ENCODE measurements around the gene CPED1. TPM values are rescaled to one million over a fixed set of nuclear protein-coding genes. Genes with fewer than 3 reads are reported as not detected.

Gene CPED1
- total RNA-seq, 6 donors from 2014 or later, result 12.9 to 31.6 (median 18.1) TPM

- H3K4me1 ChIP-seq, result peaks cover 0 to 13% (median 8%) of the 10 kb centered on the region in 4 donors
- no peaks in the 10 kb centered on the region for H3K36me3 ChIP-seq
- no peak for TF ChIP-seq CTCF (IDR thresholded peaks at IDR 0.05)
- TF ChIP-seq EP300 (IDR thresholded peaks at IDR 0.05), result no peak
- WGBS, 2 donors, result 72 to 79% methylated on average over 4 of the region's 4 CpGs
- no peak overlapping the region for H3K27ac ChIP-seq
- no peaks in the 10 kb centered on the region for H3K9me3 ChIP-seq
- no peaks in the 10 kb centered on the region for H3K27me3 ChIP-seq
- H3K4me3 ChIP-seq, result no peak overlapping the region
- no peak for DNase-seq
- ATAC-seq (ENCODE audit: low FRiP score in 2 of 2), result no peak
Measured at GRCh38 chr7:121005996-121006584, 17.6 kb downstream of the CPED1 start.

GRCh38 chr7:121006711-121007315, 18.3 kb downstream of the CPED1 start:
- TF ChIP-seq POLR2A (IDR thresholded peaks at IDR 0.05) (no peak), EP300 (IDR thresholded peaks at IDR 0.05) (no peak), POLR2AphosphoS5 (IDR thresholded peaks at IDR 0.05) (no peak), CTCF (IDR thresholded peaks at IDR 0.05) (no peak)
- DNase-seq (no peak), ATAC-seq (ENCODE audit: low FRiP score in 2 of 2) (no peak)
- Histone ChIP-seq H3K36me3 (no peaks in the 10 kb centered on the region), H3K27me3 (no peaks in the 10 kb centered on the region), H3K4me3 (no peak overlapping the region), H3K9me3 (no peaks in the 10 kb centered on the region), H3K27ac (no peak overlapping the region), H3K4me1 (peaks cover 0 to 13% (median 8%) of the 10 kb centered on the region in 4 donors)
- 60 to 63% methylated on average over 6 of the region's 6 CpGs for WGBS, 2 donors

GRCh38 chr7:121008816-121009215, 20.3 kb downstream of the CPED1 start:
- 80 to 93% methylated on average over 2 of the region's 2 CpGs for WGBS, 2 donors
- Histone ChIP-seq H3K4me1 (peaks cover 0 to 21% (median 8%) of the 10 kb centered on the region in 4 donors), H3K9me3 (no peaks in the 10 kb centered on the region), H3K27ac (no peak overlapping the region), H3K4me3 (no peak overlapping the region), H3K27me3 (no peaks in the 10 kb centered on the region), H3K36me3 (no peaks in the 10 kb centered on the region)
- TF ChIP-seq EP300 (IDR thresholded peaks at IDR 0.05) (no peak), POLR2A (IDR thresholded peaks at IDR 0.05) (no peak), POLR2AphosphoS5 (IDR thresholded peaks at IDR 0.05) (no peak), CTCF (IDR thresholded peaks at IDR 0.05) (no peak)
- DNase-seq (no peak), ATAC-seq (ENCODE audit: low FRiP score in 2 of 2) (no peak)

DNA sequence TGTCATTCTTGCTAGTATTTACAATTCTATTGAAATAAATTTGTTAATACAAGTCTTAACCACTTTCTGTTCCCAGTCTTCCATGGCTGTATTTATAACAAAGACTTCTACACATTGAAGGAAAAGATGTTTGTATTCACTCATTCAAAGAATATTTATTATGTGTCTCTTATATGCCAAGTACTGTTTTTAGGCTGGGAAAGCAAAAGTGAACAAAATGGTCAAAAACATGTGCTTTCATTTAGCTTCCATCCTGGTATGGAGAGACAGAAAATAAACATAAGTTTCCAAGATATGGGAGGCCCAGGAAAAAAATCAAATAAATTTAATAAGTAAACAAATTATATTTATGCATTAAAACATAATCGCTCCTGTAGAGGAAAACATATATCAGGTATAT, 22.9 kb downstream of the CPED1 start:
- Histone ChIP-seq H3K4me3 (no peak overlapping the region), H3K4me1 (peaks cover 0 to 15% (median 7%) of the 10 kb centered on the region in 4 donors), H3K9me3 (no peaks in the 10 kb centered on the region), H3K27me3 (no peaks in the 10 kb centered on the region), H3K36me3 (peaks cover 0 to 5% (median 0%) of the 10 kb centered on the region in 4 donors), H3K27ac (no peak overlapping the region)
- ATAC-seq (ENCODE audit: low FRiP score in 2 of 2) (no peak), DNase-seq (no peak)
- 85 to 94% methylated on average over 1 of the region's 1 CpG for WGBS, 2 donors
- TF ChIP-seq POLR2A (IDR thresholded peaks at IDR 0.05) (no peak), CTCF (IDR thresholded peaks at IDR 0.05) (no peak), POLR2AphosphoS5 (IDR thresholded peaks at IDR 0.05) (no peak), EP300 (IDR thresholded peaks at IDR 0.05) (no peak)

All from upper lobe of left lung (tissue), 6 donors.